ENCODE results near the gene ZBTB44.
"Not testable (repeated sequence)": the region's sequence is repeated elsewhere in the genome, so short reads cannot be mapped to it uniquely, and the experiment has no call there.

ZBTB44 gene

GRCh38 chr11:130194241-130195023 lies 120.3 kb downstream of the ZBTB44 start:
- DNase-seq (ENCODE audit: low read depth), result no peak

- not testable (repeated sequence) for DNase-seq (ENCODE audit: low read depth)
Measured at GRCh38 chr11:130193551-130193950, 121.2 kb downstream of the ZBTB44 start.

DNA sequence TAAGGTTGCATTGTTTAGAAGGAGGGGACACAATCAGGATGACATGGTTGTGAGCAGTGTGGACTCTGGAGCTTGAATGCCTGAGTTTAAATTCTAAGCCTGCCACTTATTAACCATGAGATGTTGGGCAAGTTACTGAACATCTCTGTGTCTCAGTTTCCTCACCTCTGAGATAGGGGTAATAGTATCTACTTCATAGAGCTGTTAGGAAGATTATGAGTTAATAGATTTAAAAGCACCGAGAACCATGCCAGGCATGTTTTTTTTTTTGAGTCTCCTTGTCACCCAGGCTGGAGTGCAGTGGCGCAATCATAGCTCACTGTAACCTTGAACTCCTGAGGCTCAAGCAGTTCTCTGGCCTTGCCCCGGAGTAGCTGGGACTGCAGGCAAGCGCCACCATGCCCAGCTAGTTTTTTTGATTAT lies 121.9 kb downstream of the ZBTB44 start:
- no peak for DNase-seq (ENCODE audit: low read depth)

DNA sequence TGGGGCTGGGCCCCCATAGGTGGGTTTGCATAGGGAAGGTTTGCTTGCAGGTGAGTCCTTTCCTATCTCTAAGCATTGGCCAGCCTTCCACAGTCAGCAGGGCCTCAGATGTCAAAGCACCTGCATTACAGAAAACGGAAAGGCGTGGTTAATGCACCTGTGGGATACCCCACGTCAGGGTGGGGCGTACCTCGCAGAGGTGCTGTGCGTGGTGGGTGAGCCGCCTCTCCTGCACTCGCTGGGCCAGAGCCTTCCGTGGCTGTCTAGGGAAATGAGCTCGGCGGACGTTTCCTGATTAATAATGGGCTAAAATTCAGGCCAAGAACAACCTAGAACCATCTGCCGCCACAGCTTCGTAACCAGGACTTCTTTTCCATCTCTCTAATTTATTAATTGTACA lies 122.8 kb downstream of the ZBTB44 start:
- no peak for DNase-seq (ENCODE audit: low read depth)

- DNase-seq (ENCODE audit: low read depth), result no peak
Measured at GRCh38 chr11:130190371-130190881, 124.3 kb downstream of the ZBTB44 start.

DNA sequence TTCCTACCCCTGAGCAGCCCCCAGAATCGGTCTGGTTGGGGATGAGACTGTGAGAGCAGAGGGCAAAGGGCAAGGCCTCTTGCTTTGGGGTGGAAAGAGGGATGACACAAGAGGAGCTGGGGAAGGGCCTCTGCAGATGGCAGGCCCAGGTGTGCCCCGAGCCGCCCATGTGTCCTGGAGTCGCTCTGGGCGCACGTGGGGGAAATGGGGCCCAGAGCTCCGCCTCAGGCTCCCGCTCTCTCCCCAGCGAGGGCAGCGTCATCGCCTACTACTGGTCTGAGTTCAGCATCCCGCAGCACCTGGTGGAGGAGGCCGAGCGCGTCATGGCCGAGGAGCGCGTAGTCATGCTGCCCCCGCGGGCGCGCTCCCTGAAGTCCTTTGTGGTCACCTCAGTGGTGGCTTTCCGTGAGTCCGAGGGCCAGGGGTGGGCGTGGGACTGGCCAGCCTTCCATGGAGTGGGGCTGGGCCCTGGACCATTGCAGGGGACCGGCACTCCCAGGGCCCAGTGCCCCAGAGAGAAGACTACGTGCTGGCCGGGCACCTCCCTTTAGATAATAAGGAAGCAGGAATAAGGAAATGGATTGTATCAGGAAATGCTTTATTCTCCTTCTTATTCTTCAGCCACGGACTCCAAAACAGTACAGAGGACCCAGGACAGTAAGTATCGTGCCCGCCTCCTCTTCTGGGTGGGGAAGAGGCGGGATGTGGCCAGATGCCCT lies 125.1 kb downstream of the ZBTB44 start:
- no peak for DNase-seq (ENCODE audit: low read depth)

DNA sequence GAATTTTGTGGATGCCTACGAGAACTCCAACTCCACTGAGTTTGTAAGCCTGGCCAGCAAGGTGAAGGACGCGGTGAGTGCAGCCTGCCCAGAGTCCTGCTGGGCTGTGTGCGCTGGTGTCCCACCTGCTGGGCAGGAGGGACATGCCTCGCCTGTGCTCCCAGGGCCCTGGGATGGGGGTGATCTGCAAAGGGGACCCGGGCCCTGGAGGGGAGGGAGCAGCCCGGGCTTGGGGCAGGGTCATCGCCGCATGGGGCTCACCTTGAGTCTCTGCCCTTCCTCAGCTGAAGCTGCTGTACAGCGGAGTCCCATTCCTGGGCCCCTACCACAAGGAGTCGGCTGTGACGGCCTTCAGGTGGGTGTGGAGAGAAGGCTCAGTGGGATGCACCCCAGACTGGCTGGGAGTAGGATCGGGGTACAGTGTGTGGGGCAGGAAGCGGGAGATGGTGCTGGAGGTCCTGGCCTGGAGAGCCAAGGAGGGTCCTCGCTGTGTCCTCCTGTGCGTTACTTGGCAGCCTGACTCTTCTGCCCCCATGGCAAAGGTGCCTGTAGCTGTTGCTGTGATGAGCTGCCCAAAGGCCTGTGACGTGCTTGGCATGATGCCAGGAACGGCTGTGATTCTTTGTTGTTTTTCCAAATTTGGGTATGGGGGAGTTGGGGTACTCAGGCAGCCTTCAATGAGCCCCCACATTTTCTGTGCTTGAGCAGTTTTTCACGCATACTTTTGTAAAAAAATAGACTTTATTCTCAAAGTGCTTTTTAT lies 126.0 kb downstream of the ZBTB44 start:
- no peak for DNase-seq (ENCODE audit: low read depth)

DNA sequence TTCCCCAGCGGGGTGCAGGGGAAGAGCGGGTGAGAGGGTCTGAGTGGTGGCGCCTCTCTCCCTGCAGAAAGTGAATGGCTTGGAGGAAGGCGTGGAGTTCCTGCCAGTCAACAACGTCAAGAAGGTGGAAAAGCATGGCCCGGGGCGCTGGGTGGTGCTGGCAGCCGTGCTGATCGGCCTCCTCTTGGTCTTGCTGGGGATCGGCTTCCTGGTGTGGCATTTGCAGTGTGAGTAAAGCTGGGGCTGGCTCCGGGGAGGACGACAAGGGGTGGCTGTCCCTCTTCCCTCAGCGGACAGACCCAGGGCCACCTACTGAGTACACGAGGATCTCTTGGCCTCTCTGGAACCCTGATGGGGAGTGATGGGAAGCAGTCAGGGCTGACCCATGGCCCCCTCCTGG lies 126.7 kb downstream of the ZBTB44 start:
- DNase-seq (ENCODE audit: low read depth), result no peak

GRCh38 chr11:130187096-130187495 lies 127.6 kb downstream of the ZBTB44 start:
- DNase-seq (ENCODE audit: low read depth), result no peak

GRCh38 chr11:130183878-130184610 lies 130.7 kb downstream of the ZBTB44 start:
- DNase-seq (ENCODE audit: low read depth), result no peak

- DNase-seq (ENCODE audit: low read depth), result no peak
Measured at GRCh38 chr11:130181295-130182272, 133.1 kb downstream of the ZBTB44 start.

GRCh38 chr11:130180896-130181294 lies 133.8 kb downstream of the ZBTB44 start:
- no peak for DNase-seq (ENCODE audit: low read depth)

DNA sequence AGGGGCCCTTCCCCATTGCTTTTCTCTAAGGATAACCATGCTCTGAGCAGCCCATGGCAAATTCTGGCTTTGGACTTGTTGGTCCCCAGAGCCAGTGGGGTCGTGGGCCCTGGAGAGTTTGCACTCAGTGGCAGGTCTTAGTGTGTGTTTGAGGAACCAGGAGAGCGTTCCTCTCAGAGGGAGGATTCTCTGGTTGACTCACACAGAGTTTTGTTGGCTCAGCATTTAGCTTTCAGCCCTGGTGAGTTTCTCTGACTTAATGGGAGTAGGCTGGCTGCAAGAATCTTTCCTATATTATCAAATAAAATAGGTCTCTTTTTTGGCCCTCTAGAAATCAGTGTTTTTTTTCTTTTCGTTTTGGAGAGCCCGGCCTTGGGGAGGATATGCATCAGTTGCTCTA lies 134.2 kb downstream of the ZBTB44 start:
- DNase-seq (ENCODE audit: low read depth), result no peak

GRCh38 chr11:130179396-130180306 lies 135.1 kb downstream of the ZBTB44 start:
- DNase-seq (ENCODE audit: low read depth), result no peak

DNA sequence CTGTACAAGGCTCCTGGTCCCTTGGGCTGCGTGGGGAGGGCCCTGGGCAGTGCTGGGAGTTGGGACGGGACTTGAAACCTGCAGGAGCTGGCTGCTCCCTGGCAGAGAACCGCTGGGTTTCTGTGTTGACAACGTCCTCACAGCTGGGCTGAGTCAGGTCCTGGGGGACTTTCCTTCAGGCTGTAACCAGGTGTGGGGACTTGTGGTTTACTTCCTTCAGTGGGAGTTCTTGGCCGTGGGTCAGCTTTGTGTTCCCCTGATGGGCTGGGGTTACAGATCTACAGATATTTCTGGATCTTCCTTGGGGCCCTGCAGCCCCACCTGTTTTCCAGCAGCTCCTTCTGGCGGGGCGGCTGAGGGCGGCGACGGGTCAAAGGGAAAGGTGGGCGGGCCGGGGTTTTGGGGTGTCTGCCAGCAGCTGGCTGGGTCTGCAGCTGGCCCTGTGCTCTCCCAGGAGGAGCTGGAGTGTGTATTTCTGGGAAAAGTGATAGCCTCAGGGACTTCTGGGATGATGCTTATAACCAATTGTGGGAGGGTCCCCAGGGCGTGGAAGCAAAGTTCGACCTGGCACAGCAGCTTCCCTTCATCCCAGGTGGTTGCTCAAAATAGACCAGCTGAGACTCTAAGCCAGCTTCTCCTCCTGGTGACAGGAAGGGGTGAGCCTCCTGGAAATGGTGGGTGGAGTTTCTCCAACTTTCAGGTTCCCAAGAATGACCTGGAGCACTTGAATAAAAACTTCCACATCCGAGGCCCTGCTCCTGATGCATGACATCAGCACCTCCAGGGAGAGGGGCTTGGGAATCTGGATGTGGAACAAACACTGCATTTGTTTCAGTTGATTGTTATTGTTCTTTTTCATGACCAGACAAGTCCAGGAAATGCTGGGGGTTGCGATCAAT lies 136.0 kb downstream of the ZBTB44 start:
- no peak for DNase-seq (ENCODE audit: low read depth)

- no peak for DNase-seq (ENCODE audit: low read depth)
Measured at GRCh38 chr11:130177782-130178181, 136.9 kb downstream of the ZBTB44 start.

Measured in CMK (cell line).